Kidney epithelial cell (primary cell): ENCODE data around the gene UQCR10. TPM values are rescaled to one million over a fixed set of nuclear protein-coding genes. Genes with fewer than 3 reads are reported as not detected.

Experiments used
- DNase-seq: peaks from one replicate; pipeline ENCODE4 v3.0.0-alpha.2; 2010; ENCODE audit warnings: low read depth
- H3K27me3 ChIP-seq: 2 replicates; pipeline ENCODE4 v1.6.0; 2011; ENCODE audit warnings: low read length; ENCODE audit not compliant: control insufficient read depth, insufficient read depth
- H3K36me3 ChIP-seq: 2 replicates; pipeline ENCODE4 v1.5.1; 2011; ENCODE audit warnings: low read length; ENCODE audit not compliant: control insufficient read depth, insufficient read depth
- H3K4me3 ChIP-seq: 2 replicates; pipeline ENCODE4 v1.5.1; 2011; ENCODE audit warnings: low read depth, mild to moderate bottlenecking, control low read depth, low read length
- total RNA-seq: library from RNA; depleted of rRNA; stranded (reverse); fragments of >200 nt; gene quantifications from 2 replicates; pipeline ENCODE4 v1.2.3, GENCODE V29; 2015
- TF ChIP-seq, protein P1 (sequence below): IDR thresholded peaks from 2 replicates; pipeline ENCODE4 v1.5.1; 2011; ENCODE audit warnings: mild to moderate bottlenecking, moderate library complexity, low read length, control low read depth, inconsistent platforms; ENCODE audit not compliant: insufficient read depth, poor library complexity, severe bottlenecking

The UQCR10 gene
- total RNA-seq, 1 donor from 2014 or later = 62.0 TPM

DNA sequence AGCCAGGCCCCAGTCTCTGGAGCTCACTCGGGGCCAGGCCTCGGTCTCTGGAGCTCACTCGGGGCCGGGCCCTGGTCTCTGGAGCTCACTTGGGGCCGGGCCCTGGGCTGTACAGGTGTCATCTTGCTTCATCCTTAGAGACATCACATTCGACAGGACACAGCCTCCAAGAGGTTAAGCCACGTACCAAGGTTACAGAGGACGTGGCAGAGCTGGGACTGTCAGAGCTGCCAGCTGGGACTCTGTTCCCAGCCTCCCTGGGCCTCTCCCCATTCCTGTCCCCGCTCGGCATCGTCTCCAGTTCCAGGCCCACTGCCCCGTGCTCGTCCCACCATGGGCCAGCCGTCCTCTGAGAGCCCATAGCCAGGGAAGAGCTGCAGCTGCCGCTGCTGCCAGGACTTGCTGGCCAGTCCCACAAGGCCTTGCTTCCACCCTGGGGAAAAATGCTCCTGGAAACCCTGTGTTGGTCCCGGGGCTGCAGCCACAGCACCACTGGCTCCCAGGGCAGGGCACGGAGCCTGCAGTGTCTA is 27.8 kb upstream of the UQCR10 start:
- Histone ChIP-seq H3K36me3 (no peaks in the 10 kb centered on the region), H3K4me3 (no peak overlapping the region), H3K27me3 (no peaks in the 10 kb centered on the region)
- no peak for DNase-seq
- TF ChIP-seq, protein P1, sequence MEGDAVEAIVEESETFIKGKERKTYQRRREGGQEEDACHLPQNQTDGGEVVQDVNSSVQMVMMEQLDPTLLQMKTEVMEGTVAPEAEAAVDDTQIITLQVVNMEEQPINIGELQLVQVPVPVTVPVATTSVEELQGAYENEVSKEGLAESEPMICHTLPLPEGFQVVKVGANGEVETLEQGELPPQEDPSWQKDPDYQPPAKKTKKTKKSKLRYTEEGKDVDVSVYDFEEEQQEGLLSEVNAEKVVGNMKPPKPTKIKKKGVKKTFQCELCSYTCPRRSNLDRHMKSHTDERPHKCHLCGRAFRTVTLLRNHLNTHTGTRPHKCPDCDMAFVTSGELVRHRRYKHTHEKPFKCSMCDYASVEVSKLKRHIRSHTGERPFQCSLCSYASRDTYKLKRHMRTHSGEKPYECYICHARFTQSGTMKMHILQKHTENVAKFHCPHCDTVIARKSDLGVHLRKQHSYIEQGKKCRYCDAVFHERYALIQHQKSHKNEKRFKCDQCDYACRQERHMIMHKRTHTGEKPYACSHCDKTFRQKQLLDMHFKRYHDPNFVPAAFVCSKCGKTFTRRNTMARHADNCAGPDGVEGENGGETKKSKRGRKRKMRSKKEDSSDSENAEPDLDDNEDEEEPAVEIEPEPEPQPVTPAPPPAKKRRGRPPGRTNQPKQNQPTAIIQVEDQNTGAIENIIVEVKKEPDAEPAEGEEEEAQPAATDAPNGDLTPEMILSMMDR = no peak

DNA sequence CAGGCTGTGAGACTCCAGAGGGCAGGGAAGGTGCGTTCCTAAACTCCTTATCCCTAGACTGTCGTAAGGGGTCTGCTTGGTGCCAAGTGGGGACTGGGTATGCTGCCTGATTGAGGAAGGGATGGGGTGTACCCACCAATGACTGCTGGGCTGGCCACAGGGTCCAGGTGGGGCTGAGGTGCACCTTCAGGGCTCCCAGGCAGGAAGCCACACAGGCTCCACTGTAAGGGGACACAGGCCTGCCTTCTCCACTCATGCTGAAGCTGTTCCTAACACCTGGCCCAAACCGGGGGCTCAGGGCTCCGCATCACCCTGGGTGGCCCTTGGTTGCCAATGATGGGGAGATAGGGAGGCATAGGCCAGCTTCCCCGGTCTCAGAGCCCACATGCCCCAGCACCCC is 27.0 kb upstream of the UQCR10 start:
- Histone ChIP-seq H3K36me3 (no peaks in the 10 kb centered on the region), H3K27me3 (no peaks in the 10 kb centered on the region), H3K4me3 (no peak overlapping the region)
- TF ChIP-seq, protein P1 = no peak
- DNase-seq = no peak

DNA sequence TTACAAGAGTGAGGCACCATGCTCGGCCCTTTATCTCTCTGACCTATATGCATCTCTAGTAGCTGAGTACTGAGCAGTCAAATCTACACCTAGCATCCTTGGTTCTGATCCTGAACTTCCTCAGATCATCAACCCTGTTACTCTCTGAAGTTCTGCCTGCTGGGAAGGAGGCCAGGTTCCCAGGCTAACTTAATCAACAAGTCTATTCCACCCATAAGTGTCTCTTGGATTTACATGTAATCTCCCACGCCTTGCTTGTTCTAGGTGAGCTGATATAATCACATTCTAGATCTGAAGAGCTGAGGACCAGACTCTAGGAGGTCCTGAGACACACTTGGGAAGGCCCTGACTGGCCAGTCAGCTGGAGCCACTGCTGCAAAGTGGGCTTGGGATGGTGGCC is 25.2 kb upstream of the UQCR10 start:
- no peak for DNase-seq
- H3K27me3 ChIP-seq = no peaks in the 10 kb centered on the region
- H3K36me3 ChIP-seq = no peaks in the 10 kb centered on the region
- TF ChIP-seq, protein P1 = no peak
- H3K4me3 ChIP-seq = no peak overlapping the region

DNA sequence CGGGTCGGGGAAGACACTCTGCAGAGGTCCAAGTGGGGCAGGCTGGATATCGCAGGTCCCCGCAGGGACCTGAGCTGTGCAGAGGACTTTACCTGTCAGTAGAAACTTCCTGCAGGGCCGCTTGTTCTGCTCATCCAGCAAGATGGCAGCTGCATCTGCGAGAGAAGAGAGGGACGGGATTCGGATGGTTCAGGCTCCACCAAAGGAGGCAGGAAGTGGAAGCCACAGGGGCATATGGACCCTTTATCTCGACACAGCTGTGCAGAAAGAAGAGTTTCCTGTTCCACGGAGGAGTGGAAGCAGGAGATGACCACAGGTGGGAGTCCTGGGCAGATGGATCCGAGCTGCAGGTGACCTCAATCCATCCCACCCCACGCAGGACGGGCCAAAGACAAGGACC is 24.8 kb upstream of the UQCR10 start:
- Histone ChIP-seq H3K36me3 (no peaks in the 10 kb centered on the region), H3K27me3 (no peaks in the 10 kb centered on the region), H3K4me3 (no peak overlapping the region)
- no peak for DNase-seq
- TF ChIP-seq, protein P1 = no peak

DNA sequence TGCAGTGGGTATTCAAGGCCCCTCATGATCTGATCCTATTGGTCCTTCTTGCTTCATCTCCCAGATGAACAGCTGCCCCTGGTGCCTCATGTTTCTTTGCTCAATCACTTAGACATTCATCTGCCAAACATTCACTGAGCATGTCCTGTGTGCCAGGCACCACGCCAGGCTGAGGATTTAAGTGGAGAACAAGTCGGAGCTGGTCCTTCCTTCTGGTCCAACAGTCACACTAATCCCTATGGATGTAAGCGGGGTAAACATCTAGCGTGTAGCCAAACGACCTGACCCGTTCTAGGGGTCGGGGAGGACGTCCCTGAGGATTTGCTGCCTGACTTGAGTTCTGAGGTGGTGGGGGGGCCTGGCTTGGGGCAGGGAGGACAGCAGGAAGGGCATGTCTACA is 22.3 kb upstream of the UQCR10 start:
- Histone ChIP-seq H3K36me3 (no peaks in the 10 kb centered on the region), H3K4me3 (no peak overlapping the region), H3K27me3 (no peaks in the 10 kb centered on the region)
- TF ChIP-seq, protein P1 = no peak
- DNase-seq = no peak

DNA sequence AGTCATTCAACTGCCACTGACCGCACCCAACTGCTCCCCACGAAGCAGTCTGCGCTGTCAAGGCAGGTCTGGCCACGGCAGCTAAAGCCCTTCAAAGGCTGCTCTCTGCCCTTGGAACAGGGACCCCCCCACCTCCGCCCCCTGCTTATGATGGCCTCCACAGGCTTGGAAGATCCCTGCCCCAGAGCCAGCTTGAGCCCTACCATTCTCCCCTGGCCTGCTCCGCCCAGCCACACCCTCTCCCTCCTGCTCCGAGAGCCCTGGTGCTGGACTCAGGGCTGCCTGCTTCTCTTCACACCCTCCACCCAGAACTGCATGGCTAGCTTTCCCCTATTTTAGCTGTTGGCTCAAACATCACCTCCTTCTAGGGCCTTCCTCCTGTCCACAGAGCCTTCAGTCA is 19.3 kb upstream of the UQCR10 start:
- H3K27me3 ChIP-seq = no peaks in the 10 kb centered on the region
- DNase-seq = no peak
- H3K4me3 ChIP-seq = no peak overlapping the region
- H3K36me3 ChIP-seq = no peaks in the 10 kb centered on the region
- TF ChIP-seq, protein P1 = no peak
